Measurements from ENCODE around the gene DAAM1. TPM values are rescaled to one million over a fixed set of nuclear protein-coding genes. Genes with fewer than 3 reads are reported as not detected.

Gene DAAM1
- polyA plus RNA-seq, 4 donors, result 48.9 to 61.1 (median 52.8) TPM

DNA sequence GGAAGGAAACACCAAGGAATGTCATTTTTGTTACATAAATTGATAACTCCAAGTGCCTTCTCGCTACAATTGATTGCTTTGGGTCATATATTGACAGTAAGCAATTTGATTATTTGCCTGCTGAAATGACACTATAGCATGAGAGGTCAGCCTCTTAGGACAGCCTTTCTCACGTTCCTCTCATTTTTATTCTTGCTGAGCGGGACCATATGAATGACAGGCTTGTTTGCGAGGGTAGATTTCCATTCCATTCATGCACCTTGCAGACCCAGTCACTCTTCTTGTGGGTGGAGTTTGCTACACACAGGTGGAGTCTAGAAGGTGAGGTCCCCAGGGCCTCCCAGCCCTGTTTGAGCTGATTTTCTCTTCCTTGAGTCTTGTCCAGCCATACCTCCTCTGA, 27.3 kb downstream of the DAAM1 start:
- no peak for DNase-seq (ENCODE audit: low read depth in 4 of 4, low spot score in 3 of 4)

DNA sequence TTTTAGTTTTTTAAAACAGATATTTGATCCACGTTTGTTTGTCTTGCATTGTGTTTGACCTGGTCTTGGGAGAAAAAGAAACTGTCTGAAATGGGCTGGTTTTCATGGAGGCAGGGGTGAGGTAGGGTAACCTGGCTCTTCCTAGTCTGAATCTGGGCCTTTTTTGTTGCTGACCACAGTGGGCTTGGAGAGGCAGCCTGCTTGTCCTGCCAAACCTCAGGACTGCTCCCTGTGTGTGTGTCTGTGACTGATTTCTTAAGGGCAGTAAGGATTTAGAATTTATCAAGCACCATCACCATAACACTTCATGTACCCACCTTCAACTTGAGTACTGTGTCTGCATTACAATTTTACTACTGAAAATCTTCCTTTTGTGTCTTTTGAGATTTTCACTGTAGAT, 28.5 kb downstream of the DAAM1 start:
- no peak for DNase-seq (ENCODE audit: low read depth in 4 of 4, low spot score in 3 of 4)

DNA sequence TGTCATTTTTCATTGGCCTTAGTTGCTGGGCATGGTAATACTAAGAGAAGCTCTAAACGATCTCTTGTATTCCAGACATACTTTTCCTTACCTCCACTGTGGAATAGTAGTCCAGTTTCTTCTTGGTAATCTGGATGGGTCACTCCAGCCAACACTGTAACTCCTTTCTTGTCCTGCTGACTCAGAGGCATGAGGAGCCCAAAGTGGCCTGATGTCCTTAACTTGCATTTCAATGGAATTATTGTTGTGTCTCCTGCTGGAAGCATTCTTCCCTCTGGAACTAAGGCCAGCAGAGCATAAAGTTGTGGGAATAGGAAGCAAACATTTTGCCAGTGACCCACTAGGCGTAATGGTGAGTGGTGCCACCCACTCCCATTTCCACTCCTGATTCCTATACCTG, 33.1 kb downstream of the DAAM1 start:
- no peak for DNase-seq (ENCODE audit: low read depth in 4 of 4, low spot score in 3 of 4)

DNA sequence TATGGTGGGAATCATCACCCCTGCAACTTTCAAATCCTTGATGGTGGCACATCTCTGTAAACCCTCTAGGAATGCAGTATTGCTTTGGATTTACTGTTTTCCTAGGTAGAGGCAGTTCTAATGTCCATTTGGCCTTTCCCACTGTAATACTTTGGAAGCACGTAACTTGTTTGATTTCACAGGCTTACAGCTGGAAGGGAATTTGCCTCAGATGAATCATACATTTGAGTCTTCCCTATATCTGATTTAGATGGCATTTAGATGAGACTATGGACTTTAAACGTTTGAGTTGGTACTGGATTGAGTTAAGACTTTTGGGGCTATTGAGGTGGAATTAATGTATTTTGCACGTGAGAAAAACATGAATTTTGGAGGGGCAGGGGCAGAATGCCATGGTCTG, 35.9 kb downstream of the DAAM1 start:
- DNase-seq (ENCODE audit: low read depth in 4 of 4, low spot score in 3 of 4), result no peak

DNA sequence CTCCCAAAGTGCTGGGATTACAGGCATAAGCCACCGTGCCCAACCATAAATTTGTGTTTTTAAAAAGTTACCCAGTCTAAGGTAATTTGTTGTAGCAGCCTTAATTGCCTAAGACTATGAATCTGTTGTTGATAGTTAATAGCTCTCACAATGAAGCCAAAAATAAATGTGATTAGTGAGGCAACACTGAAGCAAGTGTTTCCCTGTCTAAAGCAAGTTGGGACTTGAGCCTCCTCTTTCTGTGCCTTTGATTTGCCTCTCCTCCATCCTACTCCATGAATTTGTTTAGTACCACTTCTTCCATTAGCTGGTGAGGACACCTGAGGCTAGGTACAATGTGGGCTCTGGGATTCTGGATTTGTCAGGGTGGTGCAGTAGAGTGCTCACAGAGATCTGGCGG, 36.8 kb downstream of the DAAM1 start:
- no peak for DNase-seq (ENCODE audit: low read depth in 4 of 4, low spot score in 3 of 4)

DNA sequence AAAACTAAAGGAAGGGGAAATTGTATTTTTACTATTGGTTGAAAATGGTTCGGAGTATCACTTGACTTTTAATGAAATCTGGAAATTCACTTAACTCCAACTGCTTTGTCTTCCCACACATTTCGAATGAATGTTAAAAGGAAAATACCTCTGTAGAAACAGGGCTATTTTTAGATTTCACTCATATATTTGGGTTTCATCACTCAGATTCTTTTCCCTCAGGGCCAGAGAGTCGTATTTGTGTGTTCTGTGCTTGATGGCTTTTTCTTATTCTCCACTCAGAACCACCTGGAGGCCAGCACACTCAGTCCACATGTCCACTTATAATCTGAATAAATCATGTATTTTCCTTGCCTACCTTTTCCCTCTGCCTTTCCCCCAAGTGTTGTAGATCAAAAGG, 40.0 kb downstream of the DAAM1 start:
- no peak for DNase-seq (ENCODE audit: low read depth in 4 of 4, low spot score in 3 of 4)

DNA sequence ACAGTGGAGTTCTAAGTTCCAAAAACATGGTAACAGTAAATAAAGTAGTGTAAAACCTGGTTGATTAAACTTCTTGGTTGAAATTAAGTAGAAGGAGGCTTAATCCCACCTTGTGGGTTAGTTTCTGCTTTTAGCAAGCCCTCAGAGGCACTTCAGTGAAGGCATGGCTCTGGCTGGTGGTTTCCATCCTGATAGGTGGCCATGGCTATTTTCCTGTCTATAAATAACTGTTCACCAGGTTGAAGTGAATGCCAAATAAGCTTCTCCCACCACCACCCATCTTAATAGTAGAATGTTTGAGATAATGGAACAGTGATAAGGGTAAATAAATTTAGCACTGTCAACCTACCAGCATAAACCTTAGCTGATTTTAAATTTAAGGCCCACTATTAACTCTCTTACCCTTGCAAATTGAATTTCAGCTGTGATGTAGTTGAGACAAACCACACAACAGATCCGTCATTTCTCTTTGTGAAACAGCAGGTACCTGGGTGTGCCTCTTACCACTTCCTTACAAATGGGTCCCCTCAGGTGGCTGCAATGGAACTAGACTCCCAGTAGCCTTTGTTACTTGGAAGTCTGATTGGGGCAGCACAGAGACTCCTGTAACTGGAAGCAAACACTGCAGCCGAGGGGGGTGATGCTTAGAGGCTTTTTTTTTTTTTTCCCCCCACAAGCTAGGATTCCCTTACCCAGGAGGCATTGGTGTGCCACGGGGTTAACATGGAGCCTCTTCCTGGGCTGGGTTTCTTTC, 41.4 kb downstream of the DAAM1 start:
- DNase-seq (ENCODE audit: low read depth in 4 of 4, low spot score in 3 of 4), result no peak

DNA sequence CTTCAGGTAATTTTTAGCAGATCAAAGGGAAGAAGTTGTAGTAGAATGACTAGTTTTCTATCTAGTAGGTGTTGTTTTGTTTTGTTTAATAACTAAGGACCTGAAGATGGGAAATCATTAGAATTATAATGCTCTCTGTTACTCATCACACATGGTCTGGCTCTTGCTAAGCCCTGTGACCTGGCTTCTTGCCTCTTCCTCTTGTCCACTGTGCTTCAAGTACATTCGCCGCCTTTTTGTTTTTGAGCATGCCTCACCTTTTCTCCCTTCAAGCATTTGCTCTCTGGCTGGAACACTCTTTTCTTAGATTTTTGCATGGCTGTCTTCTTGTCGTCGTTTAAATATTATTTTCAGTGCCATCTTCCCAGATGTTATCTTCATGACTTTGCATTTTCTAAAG, 47.7 kb downstream of the DAAM1 start:
- DNase-seq (ENCODE audit: low read depth in 4 of 4, low spot score in 3 of 4), result no peak

DNA sequence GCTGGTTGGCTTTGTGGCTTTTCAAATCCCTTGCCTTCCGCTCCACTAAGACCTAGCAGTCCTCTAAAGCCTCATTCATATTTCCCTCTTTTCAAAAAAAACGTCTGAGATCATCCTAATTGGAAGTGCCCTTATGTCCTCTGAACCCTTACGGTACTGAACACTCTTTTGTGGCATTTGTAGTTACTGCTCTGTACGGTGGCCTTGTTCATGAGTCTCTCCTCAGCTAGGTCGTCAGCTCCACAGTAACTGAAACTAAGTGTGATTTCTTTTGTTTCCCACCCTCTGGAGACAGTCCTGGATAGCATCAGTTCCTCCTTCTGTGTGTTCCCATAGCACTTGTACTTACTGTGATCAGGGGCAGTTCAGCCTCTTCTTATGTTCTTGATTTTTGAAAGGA, 49.7 kb downstream of the DAAM1 start:
- no peak for DNase-seq (ENCODE audit: low read depth in 4 of 4, low spot score in 3 of 4)

DNA sequence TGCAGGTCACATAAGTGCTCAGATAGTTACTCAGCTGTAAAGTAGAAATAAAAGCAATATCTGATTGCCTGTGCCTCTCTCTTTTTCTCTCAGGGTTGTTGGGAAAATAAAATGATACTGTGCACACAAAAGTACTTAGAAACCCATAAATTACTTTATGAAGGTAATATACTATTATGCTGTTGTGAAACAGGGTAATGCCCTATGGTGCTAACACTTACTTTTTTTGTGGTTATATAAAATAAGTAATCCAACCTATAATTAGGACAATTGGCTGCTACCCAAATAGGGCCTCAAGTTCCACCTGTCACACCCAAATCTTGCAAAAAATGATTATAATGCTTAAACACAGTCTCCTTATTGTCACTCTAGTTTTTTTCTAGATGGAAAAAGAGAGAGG, 50.6 kb downstream of the DAAM1 start:
- DNase-seq (ENCODE audit: low read depth in 4 of 4, low spot score in 3 of 4), result no peak

DNA sequence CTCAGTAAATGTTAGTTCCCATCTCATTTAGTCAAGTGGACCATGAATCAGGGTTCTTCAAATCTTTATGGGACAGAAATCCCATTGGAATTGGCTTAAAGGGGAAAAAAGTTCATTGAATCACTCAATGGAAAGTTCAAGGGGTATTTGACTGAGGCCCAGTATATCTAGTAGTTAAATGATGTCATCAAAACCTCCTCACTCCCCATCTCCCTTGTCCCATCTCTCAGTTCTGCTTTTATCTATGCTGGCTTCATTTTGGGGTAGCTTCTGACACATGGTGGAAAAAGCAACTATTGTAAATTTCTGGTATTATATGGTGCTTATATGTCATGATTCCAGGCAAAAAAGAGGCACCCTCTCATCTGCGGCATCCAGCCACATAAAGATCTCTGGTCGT, 51.9 kb downstream of the DAAM1 start:
- DNase-seq (ENCODE audit: low read depth in 4 of 4, low spot score in 3 of 4), result no peak

DNA sequence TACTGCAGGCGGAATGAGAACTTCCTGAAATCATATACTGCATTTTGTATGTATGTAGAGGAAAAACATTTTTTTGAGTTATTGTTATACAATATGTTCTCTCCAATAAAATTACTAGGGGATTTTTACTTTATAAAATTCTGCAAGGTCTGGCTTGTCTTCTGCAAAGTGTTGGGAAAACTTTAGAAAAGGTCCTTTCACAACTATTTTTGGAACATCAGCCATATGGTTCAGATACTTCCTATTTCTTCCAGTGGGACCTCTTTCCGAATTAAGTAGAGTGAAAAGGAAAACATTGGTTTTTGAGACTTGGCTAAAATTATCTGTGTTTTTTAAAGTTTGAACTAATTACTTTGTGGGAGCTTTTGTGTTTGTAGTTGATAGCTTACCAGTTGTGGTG, 52.7 kb downstream of the DAAM1 start:
- DNase-seq (ENCODE audit: low read depth in 4 of 4, low spot score in 3 of 4), result no peak

DNA sequence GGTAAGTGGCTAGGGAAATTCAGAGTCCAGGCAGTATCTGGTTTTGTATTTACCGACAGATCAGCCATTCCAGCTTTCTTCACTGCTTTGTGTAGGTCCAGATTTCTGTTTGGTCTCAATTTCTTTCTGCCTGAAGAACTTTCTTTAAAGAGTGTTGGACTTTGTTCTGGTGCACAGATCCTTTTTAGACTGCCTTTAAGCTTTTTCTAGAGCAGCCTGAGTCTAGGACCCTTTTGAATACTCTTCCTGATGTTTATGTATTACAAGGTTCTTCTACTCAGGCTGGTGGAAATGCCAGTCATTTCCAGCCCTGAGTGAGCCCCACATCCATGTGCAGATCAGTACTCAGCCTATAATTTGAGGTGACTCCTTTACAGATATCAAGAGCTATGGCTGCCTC, 54.7 kb downstream of the DAAM1 start:
- no peak for DNase-seq (ENCODE audit: low read depth in 4 of 4, low spot score in 3 of 4)

DNA sequence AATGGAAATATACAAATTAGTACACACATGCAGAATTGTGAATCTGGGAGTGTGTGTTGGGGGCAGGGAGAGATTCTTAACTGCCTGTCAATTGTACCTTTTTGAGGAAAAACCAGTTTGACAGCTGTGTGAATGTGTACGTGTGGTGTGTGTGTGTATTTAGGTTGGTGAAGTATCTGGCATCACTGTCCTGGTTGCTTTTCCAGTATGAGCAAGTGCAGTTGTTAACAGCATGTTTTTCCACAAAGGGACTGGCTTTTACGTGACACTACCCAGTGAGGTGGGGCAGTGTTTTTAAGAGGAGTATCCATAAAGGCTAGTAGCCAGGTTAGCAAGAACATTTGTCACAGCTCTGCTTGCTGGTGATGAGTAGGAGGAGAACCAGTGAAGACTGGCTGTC, 56.1 kb downstream of the DAAM1 start:
- DNase-seq (ENCODE audit: low read depth in 4 of 4, low spot score in 3 of 4), result no peak

DNA sequence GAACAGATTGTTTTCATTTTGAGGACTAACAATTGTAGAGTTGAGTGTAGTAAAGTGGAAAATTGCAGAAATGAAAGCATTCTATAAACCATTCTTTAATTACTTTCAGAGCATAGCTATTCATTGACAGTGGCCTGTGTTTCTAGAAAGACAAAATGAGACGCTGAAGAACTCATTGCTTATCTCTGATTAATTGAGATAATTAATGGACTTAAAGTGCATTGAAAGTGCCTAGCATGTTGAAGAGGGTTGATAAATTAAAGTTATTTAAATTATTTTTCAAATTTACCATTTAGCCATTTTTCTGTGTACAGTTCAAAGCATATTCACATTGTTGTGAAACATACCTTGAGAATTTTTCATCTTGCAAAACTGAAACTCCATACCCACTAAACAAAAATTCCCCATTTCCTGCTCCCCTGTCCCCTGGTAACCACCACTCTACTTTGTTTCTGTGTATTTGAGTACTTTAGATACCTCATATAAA, 57.4 kb downstream of the DAAM1 start:
- DNase-seq (ENCODE audit: low read depth in 4 of 4, low spot score in 3 of 4), result no peak

DNA sequence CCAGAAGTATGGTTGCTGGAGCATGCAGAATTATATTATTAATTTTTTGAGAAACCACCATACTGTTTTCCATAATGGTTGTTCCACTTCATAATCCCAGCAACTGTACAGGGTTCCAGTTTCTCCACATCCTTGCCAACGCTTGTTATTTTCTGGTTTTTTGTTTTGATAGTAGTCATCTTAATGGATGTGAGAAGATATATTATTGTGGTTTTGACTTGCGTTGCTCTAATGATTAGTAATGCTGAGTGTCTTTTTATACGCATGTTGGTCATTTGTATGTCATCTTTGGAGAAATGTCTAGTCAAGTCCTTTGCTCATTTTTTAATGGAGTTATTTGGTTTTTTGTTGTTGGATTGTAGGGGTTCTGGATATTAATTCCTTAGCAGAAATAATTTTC, 58.1 kb downstream of the DAAM1 start:
- no peak for DNase-seq (ENCODE audit: low read depth in 4 of 4, low spot score in 3 of 4)

DNA sequence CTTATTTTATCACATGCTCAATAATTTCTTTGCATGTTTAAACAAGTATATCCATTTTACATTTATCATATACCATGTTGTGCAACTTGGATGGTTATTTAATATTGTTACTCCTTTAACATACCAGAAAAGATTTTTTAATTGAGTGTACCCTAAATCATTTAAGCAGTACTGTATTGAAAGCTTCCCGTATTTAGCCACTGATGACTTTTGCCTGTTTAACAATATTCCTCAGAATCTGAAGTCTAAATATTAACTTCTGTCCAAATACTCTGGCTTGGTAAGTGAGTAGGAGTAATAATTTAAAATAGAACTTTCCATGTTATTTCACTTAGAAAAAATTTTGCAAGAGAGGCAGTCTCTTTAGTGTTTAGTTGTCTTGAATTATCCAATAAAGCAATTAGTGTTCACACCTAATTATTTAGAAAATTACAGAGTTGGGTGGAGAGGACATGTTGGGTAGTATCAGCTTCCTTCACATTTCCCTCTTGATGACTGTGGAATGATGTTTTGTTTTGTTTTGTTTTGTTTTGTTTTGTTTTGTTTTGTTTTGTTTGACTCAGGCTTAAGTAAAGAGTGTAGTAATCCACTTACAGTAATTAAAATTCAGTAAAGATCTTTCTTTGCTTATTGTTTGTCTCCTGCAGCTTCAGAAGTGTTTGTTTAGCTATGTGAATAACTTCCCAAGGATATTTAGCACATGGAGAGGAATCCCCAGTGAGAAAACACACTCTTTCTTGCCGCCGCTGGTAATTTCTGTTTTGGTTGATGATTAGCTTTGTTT, 59.5 kb downstream of the DAAM1 start:
- no peak for DNase-seq (ENCODE audit: low read depth in 4 of 4, low spot score in 3 of 4)

DNA sequence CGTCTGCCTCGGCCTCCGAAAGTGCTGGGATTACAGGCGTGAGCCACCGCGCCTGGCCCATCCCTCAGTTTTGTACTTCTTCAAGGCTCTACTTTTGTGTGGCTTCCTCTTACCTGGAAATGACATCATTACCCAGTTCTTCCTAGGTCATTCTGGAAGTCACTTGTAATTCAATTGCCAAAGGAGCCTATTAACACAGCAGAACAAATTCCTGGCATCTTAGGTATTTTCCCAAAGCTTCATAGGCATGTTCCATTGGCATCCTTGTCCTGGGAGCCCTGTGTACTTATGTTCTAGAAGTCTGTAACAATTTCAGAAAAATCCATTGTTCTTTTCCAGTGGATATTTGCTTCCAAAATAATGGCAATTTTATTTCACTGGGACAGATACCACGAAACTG, 60.6 kb downstream of the DAAM1 start:
- no peak for DNase-seq (ENCODE audit: low read depth in 4 of 4, low spot score in 3 of 4)

DNA sequence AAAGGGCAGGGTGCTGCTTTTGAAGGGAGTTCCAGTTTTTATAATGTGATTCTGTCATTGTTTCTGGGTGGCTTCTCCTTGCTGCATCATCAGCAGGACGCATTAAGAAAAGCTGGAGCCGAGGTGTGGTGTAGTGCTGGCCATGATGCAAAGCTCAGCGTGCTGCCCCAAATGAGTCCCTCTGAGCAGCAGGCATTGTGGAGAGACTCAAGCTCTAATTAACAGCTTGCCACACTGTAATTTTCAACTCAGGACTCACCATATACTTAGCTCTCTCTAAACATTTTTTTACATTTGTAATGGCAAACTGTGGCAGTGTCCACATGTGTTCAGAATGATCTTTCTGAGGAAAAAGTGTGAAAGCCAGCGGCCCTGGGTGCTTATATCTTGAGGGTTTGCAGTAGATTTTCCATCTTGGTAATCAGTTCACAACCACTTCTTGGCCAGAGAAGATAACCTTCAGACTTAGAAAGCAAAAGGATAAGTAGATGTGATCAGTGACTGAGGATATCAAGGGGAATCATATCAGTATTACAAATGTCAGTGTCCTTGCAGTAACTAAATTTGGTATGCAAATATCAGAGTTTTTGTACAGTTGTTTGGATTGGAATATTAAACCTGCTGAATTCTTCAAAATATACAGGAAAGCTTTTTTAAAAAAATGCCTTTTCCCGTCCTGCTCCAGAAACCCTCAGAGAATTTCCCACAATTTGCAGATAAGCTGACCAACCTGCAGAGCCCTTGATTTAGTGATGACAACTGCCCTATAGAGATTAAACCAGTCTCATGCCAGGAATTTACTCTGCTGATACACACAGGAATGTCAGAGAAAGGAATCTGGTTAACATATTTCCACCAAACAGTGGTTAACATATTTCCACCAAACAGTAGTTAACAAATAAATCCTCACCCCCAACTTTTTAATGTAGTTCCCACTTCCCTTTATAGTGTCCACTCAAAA, 63.6 kb downstream of the DAAM1 start:
- no peak for DNase-seq (ENCODE audit: low read depth in 4 of 4, low spot score in 3 of 4)

DNA sequence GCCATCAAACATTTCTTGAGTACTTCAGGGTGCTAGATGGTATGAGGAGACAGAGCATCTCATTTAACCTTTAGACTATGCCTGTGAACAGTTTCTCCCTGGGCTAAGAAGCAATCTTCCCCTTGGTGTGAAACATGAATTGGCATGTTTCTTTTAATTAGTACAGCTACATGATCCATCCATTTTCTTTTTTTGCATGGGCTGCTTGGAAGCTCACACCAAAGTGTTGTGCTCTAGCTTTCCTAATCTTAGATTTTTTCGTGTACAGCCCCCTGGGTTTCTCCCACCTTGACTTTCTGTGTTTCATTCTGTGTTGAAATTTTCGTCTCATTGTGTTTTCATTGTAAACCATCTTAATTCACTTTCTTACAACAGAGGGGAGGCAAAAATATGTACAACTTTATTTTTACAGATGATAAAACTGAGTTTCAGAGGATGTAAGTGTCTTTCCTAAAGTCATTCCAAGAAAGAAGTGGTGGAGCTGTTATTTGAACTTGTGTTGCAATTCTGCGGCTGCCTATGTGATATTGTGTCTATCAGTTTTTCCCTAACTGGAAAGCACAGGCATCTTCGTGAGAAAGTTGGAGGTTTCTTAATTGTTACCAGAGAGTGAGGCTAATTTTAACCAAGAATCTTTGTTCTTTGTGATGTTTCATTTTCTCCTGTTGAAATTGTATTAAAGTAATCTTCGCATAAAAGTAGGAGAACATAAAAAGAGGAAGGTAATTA, 64.5 kb downstream of the DAAM1 start:
- no peak for DNase-seq (ENCODE audit: low read depth in 4 of 4, low spot score in 3 of 4)

All from right renal pelvis (tissue), 4 donors.